HEK293 (cell line): ENCODE results near the gene PIP5KL1.

Experiments
- AEBP2 ChIP-seq: fragments of 450-650 bp; formaldehyde crosslinking; IDR thresholded peaks from 2 replicates; pipeline ENCODE4 v1.5.1; 2016; ENCODE audit warnings: missing biosample characterization, missing genetic modification characterization, borderline replicate concordance
- GLIS1 ChIP-seq: fragments of 450-650 bp; formaldehyde crosslinking; IDR thresholded peaks from 2 replicates; pipeline ENCODE4 v1.5.1; 2016; ENCODE audit warnings: missing biosample characterization, missing genetic modification characterization
- KLF9 ChIP-seq: fragments of 450-650 bp; formaldehyde crosslinking; IDR thresholded peaks from 2 replicates; pipeline ENCODE4 v1.5.1; 2016; ENCODE audit warnings: missing biosample characterization, missing genetic modification characterization, low read depth
- PBX3 ChIP-seq: sonication (generic); formaldehyde crosslinking; IDR thresholded peaks from 2 replicates; pipeline ENCODE4 v1.8.1; 2022; ENCODE audit warnings: mild to moderate bottlenecking, moderate library complexity, missing genetic modification reagents
- PRDM1 ChIP-seq: fragments of 450-650 bp; formaldehyde crosslinking; IDR thresholded peaks from 2 replicates; pipeline ENCODE4; 2016; ENCODE audit warnings: missing biosample characterization, missing genetic modification characterization
- PRDM2 ChIP-seq: fragments of 450-650 bp; formaldehyde crosslinking; IDR thresholded peaks from 2 replicates; pipeline ENCODE4 v1.5.1; 2016; ENCODE audit warnings: missing biosample characterization, missing genetic modification characterization, borderline replicate concordance
- SP2 ChIP-seq: fragments of 450-650 bp; formaldehyde crosslinking; IDR thresholded peaks from 2 replicates; pipeline ENCODE4 v1.5.1; 2016; ENCODE audit warnings: missing biosample characterization, missing genetic modification characterization
- SP7 ChIP-seq: fragments of 450-650 bp; formaldehyde crosslinking; IDR thresholded peaks from 2 replicates; pipeline ENCODE4 v1.5.1; 2016; ENCODE audit warnings: missing biosample characterization, missing genetic modification characterization
- ZBTB20 ChIP-seq: fragments of 450-650 bp; formaldehyde crosslinking; IDR thresholded peaks from 2 replicates; pipeline ENCODE4 v1.5.1; 2016; ENCODE audit warnings: missing biosample characterization, missing genetic modification characterization
- ZIC2 ChIP-seq: fragments of 450-650 bp; formaldehyde crosslinking; IDR thresholded peaks from 2 replicates; pipeline ENCODE4 v1.5.1; 2016; ENCODE audit warnings: missing biosample characterization, missing genetic modification characterization
- ZNF157 ChIP-seq: fragments of 450-650 bp; formaldehyde crosslinking; IDR thresholded peaks from 2 replicates; pipeline ENCODE4 v1.5.1; 2016; ENCODE audit warnings: missing biosample characterization, missing genetic modification characterization
- ZNF16 ChIP-seq: fragments of 450-650 bp; formaldehyde crosslinking; IDR thresholded peaks from 2 replicates; pipeline ENCODE4 v1.5.1; 2016; ENCODE audit warnings: low read depth, missing biosample characterization, missing genetic modification characterization
- ZNF221 ChIP-seq: fragments of 450-650 bp; formaldehyde crosslinking; IDR thresholded peaks from 2 replicates; pipeline ENCODE4 v1.5.1; 2017; ENCODE audit warnings: missing biosample characterization, missing genetic modification characterization, borderline replicate concordance
- ZNF280D ChIP-seq: fragments of 450-650 bp; formaldehyde crosslinking; IDR thresholded peaks from 2 replicates; pipeline ENCODE4 v1.5.1; 2016; ENCODE audit warnings: missing biosample characterization, missing genetic modification characterization
- ZNF335 ChIP-seq: fragments of 450-650 bp; formaldehyde crosslinking; conservative IDR thresholded peaks from 2 replicates; pipeline ENCODE4 v1.5.1; 2016; ENCODE audit warnings: missing biosample characterization, missing genetic modification characterization
- ZNF416 ChIP-seq: fragments of 450-650 bp; formaldehyde crosslinking; IDR thresholded peaks from 2 replicates; pipeline ENCODE4 v1.5.1; 2016; ENCODE audit warnings: missing biosample characterization, missing genetic modification characterization
- ZNF433 ChIP-seq: fragments of 450-650 bp; formaldehyde crosslinking; IDR thresholded peaks from 2 replicates; pipeline ENCODE4 v1.5.1; 2016; ENCODE audit warnings: missing biosample characterization, missing genetic modification characterization, low read depth
- ZNF510 ChIP-seq: fragments of 450-650 bp; formaldehyde crosslinking; IDR thresholded peaks from 2 replicates; pipeline ENCODE4 v1.5.1; 2018; ENCODE audit warnings: mild to moderate bottlenecking, missing genetic modification characterization, missing biosample characterization; ENCODE audit not compliant: insufficient replicate concordance
- ZNF514 ChIP-seq: fragments of 450-650 bp; formaldehyde crosslinking; IDR thresholded peaks from 2 replicates; pipeline ENCODE4 v1.5.1; 2016; ENCODE audit warnings: missing biosample characterization, missing genetic modification characterization
- ZNF530 ChIP-seq: fragments of 450-650 bp; formaldehyde crosslinking; IDR thresholded peaks from 2 replicates; pipeline ENCODE4 v1.5.1; 2016; ENCODE audit warnings: low read depth, missing biosample characterization, missing genetic modification characterization
- ZNF580 ChIP-seq: fragments of 450-650 bp; formaldehyde crosslinking; IDR thresholded peaks from 2 replicates; pipeline ENCODE4 v1.5.1; 2016; ENCODE audit warnings: missing biosample characterization, missing genetic modification characterization
- ZNF600 ChIP-seq: fragments of 450-650 bp; formaldehyde crosslinking; IDR thresholded peaks from 2 replicates; pipeline ENCODE4 v1.5.1; 2016; ENCODE audit warnings: missing biosample characterization, missing genetic modification characterization
- ZNF768 ChIP-seq: fragments of 450-650 bp; formaldehyde crosslinking; IDR thresholded peaks from 2 replicates; pipeline ENCODE4 v1.5.1; 2018; ENCODE audit warnings: missing biosample characterization, mild to moderate bottlenecking, missing genetic modification characterization
- ZNF777 ChIP-seq: fragments of 450-650 bp; formaldehyde crosslinking; IDR thresholded peaks from 2 replicates; pipeline ENCODE4 v1.5.1; 2017; ENCODE audit warnings: missing biosample characterization, missing genetic modification characterization, borderline replicate concordance
- ZNF792 ChIP-seq: fragments of 450-650 bp; formaldehyde crosslinking; IDR thresholded peaks from 2 replicates; pipeline ENCODE4 v1.5.1; 2016; ENCODE audit warnings: missing biosample characterization, missing genetic modification characterization
- ZSCAN18 ChIP-seq: fragments of 450-650 bp; formaldehyde crosslinking; IDR thresholded peaks from 2 replicates; pipeline ENCODE4 v1.5.1; 2016; ENCODE audit warnings: missing biosample characterization, missing genetic modification characterization

PIP5KL1 gene

GRCh38 chr9:127970401-127971313 is 40.1 kb upstream of the PIP5KL1 start (continued):
- TF ChIP-seq ZNF157, result no peak
- TF ChIP-seq ZNF768 (tag by site-specific recombination), result no peak
- TF ChIP-seq ZBTB20 (tag by site-specific recombination), result no peak
- TF ChIP-seq PBX3 (CRISPR knock-in tag), result no peak
- TF ChIP-seq ZNF280D (tag by site-specific recombination), result no peak
- no peak for TF ChIP-seq ZNF792 (tag by site-specific recombination)
- no peak for TF ChIP-seq KLF9 (tag by site-specific recombination)
- TF ChIP-seq ZNF777 (tag by site-specific recombination), result no peak
- TF ChIP-seq SP7, result peak; percentile 80
- TF ChIP-seq ZNF580 (tag by site-specific recombination), result no peak
- no peak for TF ChIP-seq AEBP2 (tag by site-specific recombination)
- peak; percentile 84 for TF ChIP-seq ZNF600 (tag by site-specific recombination)
- no peak for TF ChIP-seq PRDM1 (tag by site-specific recombination)
- TF ChIP-seq ZNF530 (tag by site-specific recombination), result no peak
- TF ChIP-seq PRDM2 (tag by site-specific recombination), result no peak
- TF ChIP-seq ZIC2 (tag by site-specific recombination), result peak; percentile 80
- peak; percentile 27; the same call in 1 of the 2 replicates for TF ChIP-seq SP2 (tag by site-specific recombination)
- no peak for TF ChIP-seq ZNF514
- TF ChIP-seq ZSCAN18, result no peak
- TF ChIP-seq ZNF221, result no peak
- TF ChIP-seq ZNF416, result no peak
- TF ChIP-seq ZNF510 (tag by site-specific recombination), result no peak
- no peak for TF ChIP-seq ZNF433 (tag by site-specific recombination)
- TF ChIP-seq ZNF16 (tag by site-specific recombination), result no peak
- no peak for TF ChIP-seq ZNF335 (tag by site-specific recombination)
- TF ChIP-seq GLIS1 (tag by site-specific recombination), result no peak
